Central memory CD4-positive, alpha-beta T cell (primary cell): ENCODE measurements around the gene SPATA45.
"Not testable (repeated sequence)": the region's sequence is repeated elsewhere in the genome, so short reads cannot be mapped to it uniquely, and the experiment has no call there.

Experiments used
- DNase-seq: peaks from one replicate; pipeline ENCODE4 v3.0.0; 2022
- total RNA-seq, 3 experiments: gene quantifications; one replicate each; lab custom pipeline; 2026; lab: John Stamatoyannopoulos, UW

The SPATA45 gene
- total RNA-seq: 0 reads per million in 3 experiments

DNA sequence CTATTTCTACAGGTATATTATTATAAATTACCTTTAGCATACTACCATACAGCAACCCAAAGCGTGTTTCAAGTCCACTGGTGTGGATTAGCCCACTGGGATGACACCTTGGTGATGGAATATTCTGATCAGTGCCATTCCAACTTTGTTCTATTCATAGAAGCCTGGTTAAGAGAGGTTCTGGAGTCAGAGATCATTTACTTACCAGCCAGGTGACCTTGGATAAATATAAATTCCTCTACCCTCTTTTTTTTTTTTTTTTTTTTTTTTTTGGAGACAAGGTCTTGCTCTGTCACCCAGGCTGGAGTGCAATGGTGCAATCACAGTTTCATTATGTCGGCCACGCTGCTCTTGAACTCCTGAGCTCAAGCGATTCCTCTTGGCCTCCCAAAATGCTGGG is at the start of gene SPATA45:
Gene SPATA45, minus strand, starts transcription at position 101 of the 400 bp plus-strand sequence. CDS start 11,500 bp downstream, outside the sequence.
- no peak for DNase-seq

DNA sequence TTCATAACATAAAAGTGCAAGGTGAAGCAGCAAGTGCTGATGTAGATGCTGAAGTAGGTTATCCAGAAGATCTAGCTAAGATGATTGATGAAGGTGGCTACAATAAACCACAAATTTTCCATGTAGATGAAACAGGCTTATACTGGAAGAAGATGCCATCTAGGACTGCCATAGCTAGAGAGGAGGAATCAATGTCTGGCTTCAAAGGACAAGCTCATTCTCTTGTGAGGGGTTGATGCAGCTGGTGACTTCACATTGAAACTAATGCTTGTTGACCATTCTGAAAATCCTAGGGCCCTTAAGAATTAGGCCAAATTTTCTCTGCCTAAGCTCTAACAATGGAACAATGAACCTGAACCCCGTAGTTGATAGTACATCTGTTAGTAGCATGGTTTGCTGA is 44.7 kb upstream of the SPATA45 start:
- DNase-seq: no peak

DNA sequence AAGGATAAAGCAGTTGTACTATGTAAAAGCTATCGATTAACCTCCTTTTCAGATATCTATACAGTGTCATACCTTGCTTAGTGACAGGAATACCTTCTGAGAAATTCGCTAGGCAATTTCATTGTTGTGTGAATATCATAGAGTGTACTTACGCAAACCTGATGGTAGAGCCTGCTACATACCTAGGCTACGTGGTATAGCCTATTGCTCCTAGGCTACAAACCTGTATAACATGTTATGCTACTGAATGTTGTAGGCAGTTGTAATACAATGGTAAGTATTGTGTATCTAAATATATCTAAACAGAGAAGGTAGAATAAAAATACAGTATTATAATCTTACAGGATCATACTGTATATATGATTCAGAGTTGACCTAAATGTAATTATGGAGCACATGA is 37.1 kb upstream of the SPATA45 start:
- DNase-seq: no peak

DNA sequence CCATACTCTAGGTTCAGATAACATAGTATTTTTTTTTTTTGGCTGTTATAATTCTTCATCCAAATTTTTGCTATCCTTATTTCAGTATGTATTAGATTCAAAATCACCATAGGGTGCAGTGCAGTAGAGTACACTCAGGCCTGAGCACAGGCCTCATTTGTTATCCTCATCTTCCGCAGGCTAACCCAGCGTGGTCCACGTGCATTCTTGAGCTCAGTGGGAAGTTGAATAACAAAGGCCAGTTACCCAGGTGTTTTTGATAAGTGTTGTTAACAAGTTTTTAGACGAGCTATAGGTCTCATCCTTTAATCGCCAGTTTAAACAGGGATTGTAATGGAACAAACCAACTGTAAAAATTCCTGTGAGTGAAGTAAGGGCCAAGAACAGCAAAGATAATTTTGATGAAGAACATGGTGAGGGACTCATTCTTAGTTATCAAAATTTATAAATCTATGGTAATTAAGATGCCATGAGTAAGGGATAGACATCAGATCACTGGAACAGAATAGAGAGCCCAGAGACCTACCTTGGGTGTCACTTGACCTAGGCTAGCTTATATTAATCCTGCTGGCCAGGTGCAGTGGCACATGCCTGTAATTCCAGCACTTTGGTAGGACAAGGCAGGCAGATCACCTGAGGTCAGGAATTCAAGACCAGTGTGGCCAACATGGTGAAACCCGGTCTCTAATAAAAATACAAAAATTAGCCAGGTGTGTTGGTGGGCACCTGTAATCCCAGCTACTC is 32.7 kb upstream of the SPATA45 start:
- no peak for DNase-seq

DNA sequence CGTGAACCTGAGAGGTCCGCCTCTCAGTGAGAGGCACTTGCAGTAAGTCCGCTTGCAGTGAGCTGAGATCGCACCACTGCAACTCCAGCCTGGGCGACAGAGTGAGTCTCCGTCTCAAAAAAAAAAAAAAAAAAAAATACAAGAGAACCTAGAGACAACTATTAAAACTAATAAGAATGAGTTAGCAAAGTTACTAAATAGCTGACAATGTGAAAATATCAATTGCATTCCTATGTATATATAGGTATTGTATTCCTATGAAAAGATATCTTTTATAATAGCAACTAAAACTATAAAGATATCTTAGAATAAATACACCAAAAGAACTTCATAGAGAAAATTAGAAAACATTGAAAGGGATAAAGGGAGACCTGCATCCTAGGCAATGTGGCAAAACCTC is 31.0 kb upstream of the SPATA45 start:
- no peak for DNase-seq

DNA sequence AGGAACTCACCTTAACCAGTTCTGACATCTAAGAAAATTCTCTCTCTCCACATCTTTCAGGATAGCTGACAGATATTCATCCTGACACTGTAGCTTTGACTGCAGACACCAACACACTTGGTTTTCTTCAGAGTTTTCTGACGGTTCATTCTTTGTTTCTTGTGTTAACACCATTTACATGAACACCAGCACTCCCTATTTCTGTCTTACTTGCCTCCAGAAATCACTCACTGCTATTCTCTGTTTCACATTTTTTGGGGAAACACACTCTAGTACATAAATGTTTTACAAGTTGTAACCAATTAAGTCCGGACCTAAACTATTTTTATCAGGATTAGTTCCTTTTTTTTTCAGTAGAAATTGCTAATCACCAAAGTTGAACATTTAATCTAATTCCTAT is 26.1 kb upstream of the SPATA45 start:
- DNase-seq: no peak

DNA sequence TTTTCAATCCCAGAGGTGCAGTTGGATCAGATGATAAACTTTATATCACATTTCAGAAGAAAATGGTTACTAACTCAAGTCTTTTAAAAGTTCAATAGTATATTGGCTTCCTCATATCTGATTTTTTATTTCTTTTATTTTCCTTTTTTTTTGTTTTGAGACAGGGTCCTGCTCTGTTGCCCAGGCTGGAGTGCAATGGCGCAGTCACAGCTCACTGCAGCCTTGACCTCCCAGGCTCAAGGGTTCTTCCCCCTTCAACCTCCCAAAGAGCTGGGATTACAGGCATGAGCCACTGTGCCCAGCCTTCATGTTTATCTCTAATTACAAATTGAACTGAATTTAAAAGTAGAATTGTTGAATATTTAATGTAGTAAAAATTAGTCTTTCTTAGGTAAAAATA is 24.5 kb upstream of the SPATA45 start:
- no peak for DNase-seq

DNA sequence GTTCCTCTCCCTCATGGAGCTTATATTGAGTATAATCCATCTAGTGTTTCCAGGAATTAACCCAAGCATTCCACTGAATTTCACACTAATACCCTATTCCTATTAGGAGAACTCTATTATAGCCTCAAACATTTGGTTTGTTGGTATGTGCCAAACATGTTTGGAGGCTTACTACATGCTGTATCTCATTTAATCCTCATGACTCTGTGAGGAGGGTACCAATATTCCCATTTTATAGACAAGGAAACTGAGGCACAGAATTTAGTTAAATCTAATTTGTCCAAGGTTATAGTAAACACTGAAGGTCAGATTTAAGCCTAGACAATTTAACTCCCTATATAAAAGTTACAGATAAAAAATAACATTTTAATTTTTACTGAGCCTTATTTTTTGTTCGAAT is 19.7 kb upstream of the SPATA45 start:
- DNase-seq: no peak

DNA sequence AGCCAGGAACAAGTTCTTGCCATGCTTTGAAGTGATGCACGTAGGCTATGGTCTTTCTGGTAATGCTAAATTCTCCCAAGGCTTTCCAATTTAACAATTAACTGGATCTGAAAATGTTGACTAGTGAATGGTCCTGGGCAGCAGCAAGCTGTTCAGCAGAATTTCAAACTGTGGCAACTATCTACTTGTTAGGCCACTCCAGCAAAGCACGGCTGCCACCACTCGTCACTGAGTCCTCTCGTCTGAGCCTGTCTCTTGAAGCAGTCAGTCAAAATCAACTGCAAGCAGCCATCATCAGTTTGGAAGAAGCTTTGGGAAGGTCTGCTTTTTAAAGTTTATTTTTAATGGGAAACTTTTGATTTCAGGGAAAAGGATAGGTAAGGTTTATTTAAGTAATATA is 16.8 kb upstream of the SPATA45 start:
- DNase-seq: no peak

DNA sequence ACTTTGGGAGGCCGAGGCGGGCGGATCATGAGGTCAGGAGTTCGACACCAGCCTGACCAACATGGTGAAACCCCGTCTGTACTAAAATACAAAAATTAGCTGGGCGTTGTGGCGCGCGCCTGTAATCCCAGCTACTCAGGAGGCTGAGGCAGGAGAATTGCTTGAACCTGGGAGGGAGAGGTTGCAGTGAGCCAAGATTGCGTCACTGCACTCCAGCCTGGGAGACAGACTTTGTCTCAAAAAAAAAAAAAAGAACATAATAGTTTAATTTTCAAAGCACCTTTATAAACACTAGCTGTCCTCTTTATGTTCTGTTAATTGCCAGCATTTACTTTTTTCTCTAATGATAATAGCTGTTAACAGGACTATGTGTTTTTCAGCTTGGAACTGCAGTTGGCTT is 15.9 kb upstream of the SPATA45 start:
- not testable (repeated sequence) for DNase-seq

DNA sequence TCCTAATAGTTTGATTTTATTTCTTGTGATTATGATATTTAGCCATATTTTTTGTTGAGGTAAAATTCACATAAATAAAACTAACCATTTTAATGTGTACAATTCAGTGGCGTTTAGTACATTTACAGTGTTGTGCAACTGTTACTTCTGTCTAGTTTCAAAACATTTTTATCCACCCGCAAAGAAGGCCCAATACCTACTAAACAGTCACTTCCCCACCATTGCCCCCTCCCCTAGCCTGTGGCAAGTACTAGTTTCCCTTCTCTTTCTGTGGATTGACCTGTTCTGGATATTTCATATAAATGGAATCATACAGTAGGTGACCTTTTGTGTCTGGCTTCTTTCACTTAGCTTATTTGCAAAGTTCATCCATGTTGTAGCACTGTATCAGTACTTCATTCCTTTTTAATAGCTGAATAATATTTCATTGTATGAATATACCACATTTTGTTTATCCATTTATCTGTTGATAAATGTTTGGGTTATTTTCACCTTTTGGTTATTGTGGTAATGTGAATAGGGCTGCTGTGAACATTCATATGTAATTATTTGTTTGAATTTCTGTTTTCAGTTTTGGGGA is 14.8 kb upstream of the SPATA45 start:
- DNase-seq: no peak

DNA sequence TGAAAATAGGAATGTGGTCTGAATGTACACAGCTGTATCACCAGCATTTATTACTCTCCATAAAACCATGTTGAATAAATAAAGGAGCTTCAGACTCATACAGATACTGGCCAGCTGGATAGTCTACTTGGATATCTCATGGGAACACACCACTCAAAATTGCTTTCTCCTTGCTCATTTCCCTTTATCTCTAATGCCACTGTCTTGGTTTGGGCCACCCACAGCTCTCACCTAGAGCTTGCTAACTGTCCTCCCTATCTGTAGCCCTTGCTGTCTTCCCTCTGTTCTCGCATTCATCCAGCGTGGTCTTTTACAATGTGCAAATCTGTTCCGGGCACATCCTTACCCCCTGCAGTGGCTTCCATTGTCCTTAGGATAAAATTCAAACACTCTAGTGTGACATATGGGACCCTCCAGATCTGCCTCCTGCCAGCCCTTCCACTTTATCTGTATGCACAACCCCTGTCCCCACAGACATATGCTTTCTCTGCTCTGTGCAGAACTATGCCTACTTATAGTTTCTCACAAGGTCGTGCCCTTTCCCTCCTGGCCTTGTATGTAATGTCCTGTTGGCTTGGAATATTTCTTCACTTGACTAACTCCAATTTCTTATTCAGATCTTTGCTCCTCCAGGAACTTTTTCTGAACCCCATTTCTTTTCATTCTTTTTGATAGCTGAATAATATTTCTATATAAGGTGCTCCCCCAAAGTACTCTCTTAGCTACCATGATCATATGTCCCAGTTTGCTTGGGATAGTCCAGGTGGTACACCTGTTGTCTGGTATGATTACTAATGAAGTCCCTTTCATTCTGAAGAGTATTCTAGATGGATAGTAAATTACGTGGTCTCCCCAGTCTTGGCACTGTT is 13.5 kb upstream of the SPATA45 start:
- no peak for DNase-seq

DNA sequence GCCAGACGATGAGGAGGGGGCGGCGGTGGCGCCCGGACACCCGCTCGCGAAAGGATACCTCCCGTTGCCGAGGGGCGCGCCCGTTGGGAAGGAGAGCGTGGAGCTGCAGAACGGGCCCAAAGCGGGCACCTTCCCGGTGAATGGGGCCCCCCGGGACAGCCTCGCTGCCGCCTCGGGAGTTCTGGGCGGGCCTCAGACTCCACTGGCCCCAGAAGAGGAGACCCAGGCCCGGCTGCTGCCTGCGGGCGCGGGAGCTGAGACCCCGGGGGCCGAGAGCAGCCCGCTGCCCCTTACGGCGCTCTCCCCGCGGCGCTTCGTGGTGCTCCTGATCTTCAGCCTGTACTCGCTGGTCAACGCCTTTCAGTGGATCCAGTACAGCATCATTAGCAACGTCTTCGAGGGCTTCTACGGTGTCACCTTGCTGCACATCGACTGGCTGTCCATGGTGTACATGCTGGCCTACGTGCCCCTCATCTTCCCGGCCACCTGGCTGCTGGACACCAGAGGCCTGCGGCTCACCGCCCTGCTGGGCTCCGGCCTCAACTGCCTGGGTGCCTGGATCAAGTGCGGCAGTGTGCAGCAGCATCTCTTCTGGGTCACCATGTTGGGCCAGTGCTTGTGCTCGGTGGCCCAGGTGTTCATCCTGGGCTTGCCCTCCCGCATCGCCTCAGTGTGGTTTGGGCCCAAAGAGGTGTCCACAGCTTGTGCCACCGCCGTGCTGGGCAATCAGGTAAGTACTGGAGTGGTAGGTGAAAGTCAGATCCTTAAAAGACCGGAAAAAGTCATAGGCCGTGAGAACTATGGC is 11.2 kb upstream of the SPATA45 start:
- peak; percentile 8 for DNase-seq

DNA sequence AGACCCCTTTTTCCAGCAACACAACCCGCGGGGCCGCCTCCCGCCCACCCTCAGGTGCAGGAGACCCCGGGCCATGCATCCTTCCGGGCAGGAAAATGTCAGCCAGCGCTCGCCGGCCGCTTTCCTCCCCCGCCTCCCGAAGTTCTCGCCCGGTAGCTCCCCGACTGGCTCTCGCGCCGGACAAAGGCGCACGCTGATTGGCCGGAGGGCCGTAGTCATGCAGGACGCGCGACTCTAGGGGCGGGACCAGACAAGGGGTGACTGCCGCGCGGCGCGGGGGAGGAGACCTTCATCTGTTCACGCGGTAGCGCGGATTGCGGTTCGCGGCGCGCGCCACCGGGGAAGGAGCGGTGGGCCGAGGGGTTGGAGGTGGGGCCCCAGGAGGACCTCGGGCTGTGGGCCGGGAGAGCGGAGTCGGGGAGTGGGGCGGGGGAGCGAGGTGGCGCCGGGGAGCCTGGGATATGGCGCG is 10.6 kb upstream of the SPATA45 start, which contains the start of gene FLVCR1:
Gene FLVCR1, plus strand, starts transcription at position 284 of the 469 bp plus-strand sequence. Its CDS starts 178 bp downstream, at position 462.
- DNase-seq: peak; percentile 87

DNA sequence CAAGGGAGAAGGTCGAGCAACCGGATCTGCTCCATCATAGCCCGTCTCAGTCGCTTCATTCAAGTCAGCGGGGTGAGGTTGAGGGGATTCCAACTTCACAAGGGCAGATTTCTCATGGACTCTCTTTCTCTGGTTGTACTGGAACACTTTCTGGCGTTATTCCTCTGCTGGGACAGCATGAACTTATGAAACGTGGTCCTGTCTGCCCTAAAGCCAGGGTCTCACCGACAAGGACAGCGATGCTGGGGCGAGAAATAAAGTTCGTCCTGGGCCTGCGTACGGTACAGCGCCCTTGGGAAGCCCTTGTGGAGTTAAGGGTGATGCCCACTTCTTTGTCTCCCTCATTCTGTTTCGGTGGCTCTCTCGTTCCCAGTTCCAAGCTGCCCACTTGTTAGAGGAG is 9.3 kb upstream of the SPATA45 start:
- DNase-seq: no peak

DNA sequence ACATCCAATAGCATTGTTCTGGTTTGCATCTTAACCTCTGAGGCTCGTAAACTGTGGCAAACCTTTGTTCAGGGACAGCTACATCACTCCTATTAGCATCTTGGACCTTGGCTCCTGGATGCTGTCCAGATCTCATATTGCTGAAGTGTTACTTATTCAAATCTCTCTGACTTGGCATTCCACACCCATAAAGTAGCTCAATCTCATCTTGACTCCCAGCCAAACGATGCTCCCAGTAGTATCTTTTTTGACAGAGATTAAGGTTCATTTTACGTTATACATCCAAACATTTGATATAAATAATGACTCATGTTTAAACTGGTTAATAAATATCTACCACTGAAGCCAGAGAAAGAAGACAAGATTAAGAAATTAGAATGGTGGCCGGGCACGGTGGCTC is 6.2 kb upstream of the SPATA45 start:
- no peak for DNase-seq

DNA sequence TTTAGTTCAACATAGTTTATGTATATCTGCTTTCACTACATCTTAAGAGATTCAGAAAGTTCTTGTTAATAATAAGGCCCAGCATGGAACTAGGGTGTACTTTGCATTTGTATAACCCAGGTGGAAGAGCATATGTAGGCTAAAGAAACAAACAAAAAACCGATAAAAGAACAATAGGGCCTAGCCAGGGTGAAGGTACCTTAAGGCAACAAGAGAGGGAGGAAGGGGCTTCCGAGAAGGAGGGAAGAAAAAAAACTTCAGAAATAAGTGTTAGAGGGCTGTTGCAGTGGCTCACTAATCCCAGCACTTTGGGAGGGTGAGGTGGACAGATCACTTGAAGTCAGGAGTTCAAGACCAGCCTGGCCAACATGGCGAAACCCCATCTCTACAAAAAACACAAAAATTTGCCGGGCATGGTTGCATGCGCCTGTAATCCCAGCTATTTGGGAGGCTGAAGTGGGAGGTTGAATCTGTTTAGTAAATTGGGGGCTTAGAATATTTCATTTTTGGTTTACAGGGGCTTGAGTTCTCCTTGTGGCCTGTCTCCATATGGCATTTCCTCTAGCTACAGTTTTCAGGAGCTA is 4.7 kb upstream of the SPATA45 start:
- DNase-seq: no peak

DNA sequence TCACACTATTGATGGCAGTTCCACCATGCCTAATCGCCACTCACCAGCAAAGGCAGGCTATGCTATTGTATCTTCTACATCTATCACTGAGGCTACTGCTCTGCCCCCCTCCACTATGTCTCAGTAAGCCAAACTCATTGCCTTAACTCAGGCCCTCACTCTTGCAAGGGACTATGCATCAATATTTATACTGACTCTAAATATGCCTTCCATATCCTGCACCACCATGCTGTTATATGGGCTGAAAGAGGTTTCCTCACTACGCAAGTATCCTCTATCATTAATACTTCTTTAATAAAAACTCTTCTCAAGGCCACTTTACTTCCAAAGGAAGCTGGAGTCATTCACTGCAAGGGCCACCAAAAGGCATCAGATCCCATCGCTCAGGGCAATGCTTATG is 2.9 kb downstream of the SPATA45 start:
- DNase-seq: not testable (repeated sequence)

DNA sequence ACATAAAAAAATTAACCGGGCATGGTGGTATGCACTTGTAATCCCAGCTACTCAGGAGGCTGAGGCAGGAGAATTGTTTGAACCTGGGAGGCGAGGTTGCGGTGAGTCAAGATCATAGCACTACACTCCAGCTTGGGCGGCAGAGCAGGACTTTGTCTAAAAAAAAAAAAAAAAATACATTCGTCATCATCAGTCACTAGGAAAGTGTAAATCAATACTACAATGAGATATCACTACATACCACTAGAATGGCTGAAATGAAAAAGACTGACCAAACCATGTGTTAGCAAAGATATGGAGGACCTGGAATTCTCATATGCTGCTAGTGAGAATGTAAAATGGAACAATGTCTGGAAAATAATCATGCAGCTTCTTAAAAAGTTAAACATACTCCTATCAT is 9.3 kb downstream of the SPATA45 start:
- DNase-seq: no peak

DNA sequence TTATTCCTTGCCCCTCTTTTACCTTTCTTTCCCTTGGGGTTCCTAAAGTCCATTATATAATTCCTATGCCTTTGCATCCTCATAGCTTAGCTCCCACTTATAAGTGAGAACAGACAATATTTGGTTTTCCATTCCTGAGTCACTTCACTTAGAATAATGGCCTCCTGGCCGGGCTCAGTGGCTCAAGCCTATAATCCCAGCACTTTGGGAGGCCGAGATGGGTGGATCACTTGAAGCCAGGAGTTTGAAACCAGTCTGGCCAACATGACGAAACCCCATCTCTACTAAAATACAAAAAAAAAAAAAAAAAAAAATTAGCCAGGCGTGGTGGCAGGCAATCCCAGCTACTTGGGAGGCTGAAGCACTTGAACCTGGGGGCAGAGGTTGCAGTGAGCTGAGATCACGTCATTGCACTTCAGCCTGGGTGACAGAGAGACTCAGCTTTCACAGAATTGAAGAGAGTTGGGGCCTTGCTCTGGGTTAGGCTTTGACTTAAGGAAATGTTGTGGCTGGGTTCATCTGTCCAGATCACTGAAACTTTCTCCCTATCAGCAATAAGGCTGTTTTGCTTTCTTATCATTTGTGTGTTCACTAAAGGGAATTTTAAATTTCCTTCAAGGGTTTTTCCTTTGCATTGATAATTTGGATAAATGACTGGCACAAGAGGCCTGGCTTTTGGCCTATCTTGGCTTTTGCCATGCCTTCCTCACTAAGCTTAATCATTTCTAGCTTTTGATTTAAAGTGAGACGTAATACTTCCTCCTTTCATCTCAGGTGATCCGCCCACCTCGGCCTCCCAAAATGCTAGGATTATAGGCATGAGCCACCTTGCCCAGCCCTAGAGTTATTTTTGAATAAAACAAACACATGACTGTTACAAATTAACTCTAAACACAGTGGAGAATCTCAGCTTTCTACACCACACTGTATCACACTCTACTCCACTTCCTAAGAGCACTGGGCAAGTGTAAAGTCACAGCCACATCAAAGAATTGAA is 13.9 kb downstream of the SPATA45 start:
- DNase-seq: not testable (repeated sequence)

DNA sequence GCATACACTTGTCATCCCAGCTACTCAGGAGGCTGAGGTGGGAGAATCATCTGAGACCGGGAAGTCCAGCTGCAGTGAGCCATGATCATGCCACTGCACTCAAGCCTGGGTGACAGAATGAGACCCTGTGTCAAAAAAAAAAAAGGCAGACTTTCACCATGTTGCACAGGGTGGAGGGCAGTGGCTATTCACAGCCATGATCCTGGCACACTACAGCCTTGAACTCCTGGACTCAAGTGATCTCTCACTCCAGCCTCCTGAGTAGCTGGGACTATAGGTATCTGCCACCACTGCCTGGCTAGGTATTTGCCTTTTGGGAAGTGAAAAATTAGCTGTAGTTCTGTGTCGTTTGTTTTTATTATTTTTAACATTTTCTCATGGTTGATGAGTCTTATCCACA is 19.1 kb downstream of the SPATA45 start:
- no peak for DNase-seq
